Activated CD8-positive, alpha-beta memory T cell treated with anti-CD3 and anti-CD28 coated beads, Interleukin-2, amount 50 U/mL, for 24 hours (primary cell): ENCODE measurements around the gene PDE4C.

Source experiments
- DNase-seq: peaks from one replicate; pipeline ENCODE4 v3.0.0-alpha.2; 2020; ENCODE audit errors: extremely low read depth

PDE4C gene

DNA sequence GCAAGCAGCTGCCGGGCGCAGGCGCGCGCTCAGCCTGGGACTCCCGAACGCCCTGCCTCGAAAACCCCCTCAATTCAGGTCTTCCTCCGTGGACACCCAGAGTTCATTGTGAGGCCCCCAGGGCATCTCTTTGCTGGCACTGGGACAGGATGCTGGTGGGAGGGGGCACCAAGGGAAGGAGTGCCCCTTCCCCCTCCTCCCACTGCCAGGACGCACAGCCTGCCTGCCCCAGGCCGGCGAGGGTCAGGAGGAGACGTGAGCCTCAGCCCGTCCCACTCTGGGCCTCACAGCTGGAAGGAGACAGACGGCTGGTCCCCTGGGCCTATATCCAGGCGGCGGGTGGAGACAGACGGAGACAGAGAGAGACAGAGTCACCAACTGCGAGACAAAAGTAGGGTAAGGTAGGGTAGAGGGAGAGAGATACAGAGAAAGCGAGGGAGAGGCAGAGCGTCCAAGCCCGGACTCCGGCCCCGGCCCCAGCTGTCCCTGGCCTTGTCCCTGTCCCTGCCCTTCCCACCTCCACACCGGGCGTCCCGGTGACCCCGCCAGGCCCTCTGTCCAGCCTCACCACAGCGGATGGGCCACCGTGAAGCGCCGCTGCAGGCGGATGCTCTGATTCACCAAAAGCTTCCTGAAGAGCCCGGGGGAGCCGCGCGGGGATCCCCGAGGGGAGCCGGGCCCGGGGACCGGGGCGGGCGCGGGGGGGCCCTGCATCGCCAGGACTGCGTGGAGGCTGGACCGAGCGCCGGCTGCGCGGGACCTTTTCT lies at the start of gene PDE4C:
PDE4C (minus strand) TSS at position 737 of the 767 bp plus-strand sequence; CDS start at position 714, 23 bp downstream.
- no peak for DNase-seq

DNA sequence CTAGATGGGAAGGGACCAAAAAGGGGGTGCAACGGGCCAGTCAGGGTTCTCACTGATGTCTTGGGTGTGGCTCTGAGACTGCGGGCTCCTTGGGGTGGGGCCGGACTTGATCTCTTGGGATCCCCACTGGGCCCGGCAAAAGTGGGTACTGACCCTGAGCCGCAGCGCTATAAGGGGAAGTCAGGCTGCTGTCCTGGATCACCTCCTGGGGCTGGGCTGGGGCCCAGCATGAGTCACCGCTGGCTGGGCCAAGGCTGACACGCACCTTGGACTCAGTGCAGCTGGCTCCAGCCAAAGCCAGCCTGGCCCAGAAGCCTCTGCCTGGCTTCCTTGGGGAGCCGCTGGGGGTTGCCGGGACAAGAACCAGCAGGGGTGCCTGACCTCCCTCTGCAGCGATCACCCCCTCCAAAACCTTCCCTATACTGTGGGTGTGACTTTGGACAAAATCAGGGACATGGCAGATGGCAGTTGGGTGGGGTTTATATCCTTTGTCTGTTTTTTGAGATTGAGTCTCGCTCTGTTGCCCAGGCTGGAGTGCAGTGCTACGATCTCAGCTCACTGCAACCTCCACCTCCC lies 48.6 kb upstream of the PDE4C start:
- no peak for DNase-seq

- DNase-seq = no peak
Measured at GRCh38 chr19:18274219-18274780, 48.1 kb upstream of the PDE4C start, which contains the start of gene IQCN. Gene IQCN, minus strand, starts transcription at chr19:18274452. Its CDS starts 4,974 bp downstream, at chr19:18269478.

DNA sequence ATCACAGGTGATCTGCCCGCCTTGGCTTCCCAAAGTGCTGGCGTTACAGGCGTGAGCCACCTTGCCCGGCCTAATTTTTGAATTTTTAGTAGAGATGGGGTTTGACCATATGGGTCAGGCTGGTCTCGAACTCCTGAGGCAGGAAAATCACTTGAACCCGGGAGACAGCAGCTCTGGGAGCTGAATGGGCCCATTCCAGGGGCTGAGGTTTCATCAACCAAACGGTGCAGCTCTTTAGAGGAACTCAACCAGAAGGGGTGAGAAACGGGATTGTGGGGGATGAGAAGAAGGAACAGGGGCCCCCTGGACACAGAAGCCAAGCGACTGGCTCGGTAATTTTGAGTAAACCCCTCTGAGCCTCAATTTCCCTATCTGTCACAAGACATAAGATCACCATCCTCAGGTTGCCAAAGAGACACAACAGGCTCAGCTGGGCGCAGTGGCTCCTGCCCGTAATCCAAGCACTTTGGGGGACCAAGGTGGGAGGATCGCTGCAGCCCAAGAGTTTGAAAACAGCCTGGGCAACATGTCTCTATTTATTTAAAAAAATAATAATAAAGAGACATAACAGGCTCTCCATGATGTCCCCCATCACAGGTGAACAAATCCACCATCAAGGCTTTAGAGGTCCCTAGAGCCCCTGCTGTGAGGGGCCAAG lies 47.5 kb upstream of the PDE4C start:
- DNase-seq = no peak

DNA sequence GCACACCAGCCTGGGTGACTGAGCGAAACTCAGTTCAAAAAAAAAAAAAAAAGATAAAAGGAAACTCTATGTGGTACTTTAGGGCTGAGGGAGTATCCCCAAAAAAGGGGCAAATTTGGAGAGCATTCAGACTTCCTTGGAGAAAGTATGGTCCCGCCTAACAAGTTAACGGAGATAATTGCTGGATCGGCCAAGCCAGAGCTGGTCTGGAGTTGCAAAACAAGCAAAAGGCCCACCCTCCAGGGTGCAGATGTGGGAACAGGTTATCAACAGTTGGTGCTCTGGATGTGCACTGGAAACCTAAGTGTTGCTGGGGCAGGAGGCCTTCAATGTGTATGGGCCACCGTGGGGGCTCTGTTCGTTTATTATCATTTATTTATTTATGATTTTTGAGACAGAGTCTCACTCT lies 45.2 kb upstream of the PDE4C start:
- DNase-seq = no peak

DNA sequence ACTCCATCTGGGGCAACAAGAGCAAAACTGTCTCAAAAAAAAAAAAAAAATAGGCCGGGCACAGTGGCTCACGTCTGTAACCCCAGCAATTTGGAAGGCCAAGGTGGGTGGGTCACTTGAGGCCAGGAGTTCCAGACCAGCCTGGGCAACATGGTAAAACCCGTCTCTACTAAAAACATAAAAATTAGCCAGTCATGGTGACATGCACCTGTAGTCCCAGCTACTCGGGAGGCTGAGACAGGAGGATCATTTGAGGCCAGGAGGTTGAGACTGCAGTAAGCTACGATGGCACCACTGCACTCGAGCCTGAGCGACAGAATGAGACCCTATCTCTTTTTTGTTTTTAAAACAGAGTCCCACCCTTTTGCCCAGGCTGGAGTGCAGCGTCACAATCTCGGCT lies 44.1 kb upstream of the PDE4C start:
- DNase-seq = no peak

- no peak for DNase-seq
Measured at GRCh38 chr19:18269070-18269723, 43.0 kb upstream of the PDE4C start.

GRCh38 chr19:18266771-18267686 lies 40.8 kb upstream of the PDE4C start:
- no peak for DNase-seq

- no peak for DNase-seq
Measured at GRCh38 chr19:18265582-18265981, 39.3 kb upstream of the PDE4C start.

DNA sequence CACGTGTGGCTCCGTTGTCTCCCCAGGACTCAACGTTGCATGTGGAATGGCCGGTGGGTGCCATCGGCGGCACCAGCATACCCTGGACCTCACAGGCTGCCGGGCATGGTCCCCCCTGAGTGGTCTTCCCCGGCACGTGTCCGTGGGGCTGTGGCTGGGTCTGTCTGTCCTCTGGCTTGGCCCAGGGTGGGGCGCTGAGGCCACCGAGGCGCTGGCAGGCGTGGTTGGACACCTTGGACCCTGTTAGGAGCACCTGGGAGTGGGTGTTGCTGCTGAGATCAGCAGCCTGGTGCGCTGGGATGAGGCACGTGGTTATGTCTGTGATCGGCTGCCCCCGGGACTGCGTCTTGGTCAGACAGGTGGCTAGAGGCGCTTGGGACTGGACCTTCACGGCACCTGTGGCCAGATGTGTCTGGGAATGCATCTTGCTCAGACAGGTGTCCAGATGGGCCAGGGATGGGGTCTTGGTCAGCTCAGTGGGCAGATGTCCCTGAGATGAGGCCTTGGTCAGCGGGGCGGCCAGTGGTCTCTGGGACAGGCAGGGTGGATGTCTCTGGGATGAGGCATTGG lies 38.8 kb upstream of the PDE4C start:
- DNase-seq = no peak

DNA sequence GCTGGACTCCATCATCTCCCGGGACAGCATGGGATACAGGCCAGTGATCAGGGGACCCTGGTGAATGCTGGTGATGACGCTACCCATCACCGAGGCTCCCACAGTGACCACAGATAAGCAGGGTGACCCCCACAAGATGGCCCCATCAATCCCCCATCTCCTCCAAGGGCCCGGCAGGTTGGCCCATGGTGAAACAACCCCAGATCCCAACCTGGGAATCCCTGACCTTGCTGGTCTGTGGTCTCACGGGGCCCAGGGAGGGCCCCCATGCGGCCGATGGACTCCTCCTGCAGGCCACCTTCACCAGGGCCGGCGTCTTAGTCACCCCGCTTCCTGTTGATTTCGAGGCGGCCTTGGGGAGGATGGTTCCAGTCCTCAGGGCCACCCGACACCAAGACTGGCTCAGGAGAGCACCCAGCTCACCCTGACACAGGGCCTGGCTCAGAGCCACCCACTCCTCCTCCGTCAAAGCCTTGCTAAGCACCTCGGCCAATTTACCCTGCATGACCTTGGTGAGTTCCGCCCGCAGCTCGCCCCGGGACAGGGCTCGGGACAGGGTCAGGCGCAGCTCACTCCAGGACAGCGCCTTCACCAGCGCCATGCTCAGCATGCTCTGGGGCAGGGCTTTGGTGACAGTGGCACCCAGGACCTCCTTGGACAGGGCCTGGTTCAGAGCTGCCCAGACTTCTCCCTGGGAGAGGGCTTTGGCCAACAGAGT lies 38.1 kb upstream of the PDE4C start:
- no peak for DNase-seq

DNA sequence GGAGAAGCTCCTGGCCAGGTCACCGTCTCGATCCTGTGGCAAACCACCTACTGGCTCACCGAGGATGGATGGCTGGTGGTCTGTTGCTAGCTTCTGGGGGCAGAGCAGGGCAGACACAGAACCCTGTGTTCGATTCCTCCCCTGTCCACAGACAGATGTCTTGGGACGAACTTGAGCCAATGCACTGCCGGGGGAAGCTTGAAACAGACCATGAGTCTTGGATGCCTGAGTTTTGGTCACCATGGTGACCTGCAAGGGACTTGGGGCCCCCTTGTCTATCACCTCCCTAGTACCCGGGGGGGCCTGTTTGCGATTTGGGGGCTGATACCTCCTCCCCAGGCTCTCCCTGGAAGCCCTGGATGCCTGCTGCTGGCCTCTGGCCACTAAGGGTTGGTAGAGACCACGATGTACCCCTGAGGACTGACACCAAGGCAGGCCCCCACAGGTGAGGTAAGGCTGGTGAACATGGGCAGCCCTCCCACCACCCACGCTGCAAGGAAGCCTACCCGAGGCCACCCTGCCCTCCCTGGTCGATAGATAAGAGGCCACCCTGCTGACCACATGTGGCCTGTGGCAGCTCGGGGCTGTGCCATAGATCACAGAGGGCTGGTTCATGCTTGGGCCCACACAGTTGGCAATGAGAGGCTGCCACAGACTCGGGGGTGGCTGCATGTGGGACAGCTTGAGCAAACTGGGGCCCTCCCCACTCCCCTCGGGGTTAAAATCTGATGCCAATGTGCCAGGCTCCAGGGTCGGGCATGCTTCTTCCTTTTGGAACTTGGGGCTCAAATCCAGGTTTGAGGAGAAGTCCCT lies 37.3 kb upstream of the PDE4C start:
- no peak for DNase-seq

- no peak for DNase-seq
Measured at GRCh38 chr19:18262917-18263316, 36.7 kb upstream of the PDE4C start.

DNA sequence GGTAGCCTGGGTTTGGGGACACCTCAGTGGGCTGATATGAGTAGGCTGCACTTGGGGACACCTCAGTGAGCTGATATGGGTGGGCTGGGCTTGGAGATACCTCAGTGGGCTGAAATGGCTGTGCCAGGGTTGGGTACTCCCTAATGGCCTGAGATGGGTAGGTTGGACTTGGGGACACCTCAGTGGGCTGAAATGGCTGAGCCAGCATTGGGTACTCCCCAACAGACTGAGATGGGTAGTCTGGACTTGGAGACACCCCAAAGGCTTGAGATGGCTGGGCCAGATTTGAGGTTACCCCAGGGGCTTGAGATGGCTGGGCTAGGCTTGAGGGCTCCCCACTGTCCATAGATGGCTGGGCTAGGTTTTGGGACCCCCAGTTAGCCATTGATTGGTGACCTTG lies 35.9 kb upstream of the PDE4C start:
- no peak for DNase-seq

DNA sequence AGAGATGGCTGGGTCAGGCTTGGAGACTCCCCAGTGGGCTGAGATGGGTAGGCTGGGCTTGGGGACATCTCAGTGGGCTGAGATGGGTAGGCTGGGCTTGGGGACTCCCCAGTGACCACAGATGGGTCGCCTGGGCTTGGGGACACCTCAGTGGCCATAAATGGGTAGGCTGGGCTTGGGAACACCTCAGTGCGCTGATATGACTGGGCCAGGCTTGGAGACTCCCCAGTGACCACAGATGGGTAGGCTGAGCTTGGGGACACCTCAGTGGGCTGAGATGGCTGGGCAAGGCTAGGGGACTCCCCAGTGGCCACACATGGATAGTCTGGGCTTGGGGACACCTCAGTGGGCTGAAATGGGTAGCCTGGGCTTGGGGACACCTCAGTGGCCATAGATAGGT lies 35.2 kb upstream of the PDE4C start:
- no peak for DNase-seq

DNA sequence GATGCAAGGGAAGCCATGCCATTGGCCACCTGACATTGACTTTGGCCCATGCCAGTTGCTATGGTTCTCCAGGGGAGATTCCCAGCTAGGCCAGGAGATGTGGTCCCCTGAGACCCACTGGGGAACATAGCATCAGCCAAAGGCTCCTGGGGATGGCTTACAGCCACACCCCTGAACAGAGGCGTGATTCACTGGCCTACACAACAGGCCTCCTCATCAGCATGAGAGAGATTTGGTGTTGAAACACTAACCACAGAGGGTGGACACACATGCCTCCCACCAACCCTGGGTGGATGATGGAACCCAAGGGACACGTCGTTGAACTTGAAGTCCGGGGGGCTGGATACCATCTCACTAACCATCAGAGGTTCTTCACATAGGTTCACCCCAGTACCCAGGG lies 33.7 kb upstream of the PDE4C start:
- no peak for DNase-seq

DNA sequence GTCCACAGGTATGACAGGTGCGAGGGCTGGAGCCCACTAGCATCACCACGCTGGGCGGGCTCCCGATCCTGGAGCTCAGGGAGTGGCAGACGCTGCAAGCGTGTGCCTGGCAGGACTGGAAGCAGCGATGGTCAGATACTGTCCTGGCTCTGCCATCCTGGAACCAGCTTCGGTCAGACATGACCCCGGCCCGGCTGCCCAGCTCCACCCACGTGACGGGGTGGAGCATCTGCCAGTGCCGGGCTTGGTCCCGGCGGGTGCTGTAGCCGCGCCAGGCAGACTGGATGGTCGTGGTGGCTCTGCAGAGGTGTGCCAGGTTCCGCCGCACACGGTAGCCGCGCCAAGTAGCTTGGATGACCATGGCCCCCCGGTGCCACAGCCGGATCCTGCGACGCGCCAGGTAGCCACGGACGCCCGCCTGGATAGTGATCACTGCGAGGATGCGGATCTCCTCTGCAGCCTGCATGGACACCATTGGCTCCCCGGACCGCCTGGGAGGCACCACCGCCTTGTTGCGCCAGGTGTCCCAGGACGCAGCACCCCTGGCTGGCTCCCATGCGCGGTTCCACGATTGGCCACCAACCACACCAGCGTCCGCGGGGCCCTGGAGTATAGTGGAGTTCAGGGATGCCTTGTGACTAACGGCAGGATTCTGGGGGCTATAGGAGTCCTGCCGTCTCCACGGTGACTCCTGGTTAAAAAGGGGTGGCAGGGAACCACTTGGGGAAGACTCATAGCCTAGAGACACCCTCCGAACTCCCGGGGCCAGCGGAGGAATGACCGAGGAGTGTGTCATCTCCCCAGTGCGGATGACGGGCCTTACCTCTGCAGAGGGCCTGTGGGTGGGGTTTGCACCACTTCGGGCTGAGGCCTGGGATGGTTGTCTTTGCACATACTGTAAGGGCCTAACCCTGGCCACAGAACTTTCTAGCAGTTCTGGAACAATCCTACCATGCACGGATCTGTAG lies 31.5 kb upstream of the PDE4C start:
- DNase-seq = no peak
